ENCODE measurements around the gene SDF2.

GRCh38 chr17:28685366-28685765, 23.7 kb upstream of the SDF2 start:
- TF ChIP-seq EP300 (IDR thresholded peaks at IDR 0.05; ENCODE audit: borderline replicate concordance in 1 of 2, control insufficient read depth in 1 of 2, low read depth in 2 of 2, low read length in 2 of 2) (no peak), RAD51 (IDR thresholded peaks at IDR 0.05) (no peak), TAF1 (IDR thresholded peaks at IDR 0.05; ENCODE audit: borderline replicate concordance, low read depth, low read length) (no peak), NBN (IDR thresholded peaks at IDR 0.05) (no peak), YY1 (IDR thresholded peaks at IDR 0.05; ENCODE audit: low read depth, low read length) (no peak), POLR2A (IDR thresholded peaks at IDR 0.05; ENCODE audit: low read depth, low read length) (no peak), NR2C2 (IDR thresholded peaks at IDR 0.05; ENCODE audit: borderline replicate concordance, control insufficient read depth, insufficient read length, low read depth) (no peak), PBX3 (IDR thresholded peaks at IDR 0.05; ENCODE audit: insufficient replicate concordance, low read depth, low read length) (no peak), RCOR1 (conservative IDR thresholded peaks at IDR 0.05; ENCODE audit: low read depth, low read length) (no peak), PAX5 (IDR thresholded peaks at IDR 0.05; ENCODE audit: borderline replicate concordance, low read depth, low read length) (no peak)

Measured in GM12878 (cell line).